H1 (cell line): ENCODE data around the gene KLF13. TPM values are rescaled to one million over a fixed set of nuclear protein-coding genes. Genes with fewer than 3 reads are reported as not detected.
A peak's percentile ranks its signal among the peaks of the same experiment; 100 is the strongest.

ENCODE experiments used
- CTCF ChIA-PET: fragments of 300-600 bp; sonication (Branson Sonifier 250); formaldehyde crosslinking; loops from one replicate; lab custom pipeline; 2021; ENCODE audit not compliant: partially characterized antibody; lab: Charles Lee
- POLR2A ChIA-PET: fragments of 300-600 bp; sonication (Branson Sonifier 250); formaldehyde crosslinking; loops from one replicate; lab custom pipeline; 2021; ENCODE audit warnings: inconsistent platforms; ENCODE audit not compliant: partially characterized antibody; lab: Charles Lee
- DNase-seq, 2 experiments: peaks; one replicate each; pipeline versions ENCODE4 v3.0.0 to v3.0.0-alpha.2; 2010 to 2022; ENCODE audit warnings: low spot score in 2 of 2, low read depth in 1 of 2, mixed read lengths in 1 of 2
- FAIRE-seq: peaks from 2 replicates; lab custom pipeline; 2011; peaks lifted over from hg19 to GRCh38; lab: Jason Lieb, UNC
- H2AFZ ChIP-seq: 2 replicates; pipeline ENCODE4 v1.8.1; 2012; ENCODE audit warnings: low read length, inconsistent platforms
- H2AK5ac ChIP-seq: 2 replicates; pipeline ENCODE4 v1.6.1; 2013; ENCODE audit warnings: low read depth, low read length
- H2BK120ac ChIP-seq: replicated peaks from 2 replicates; pipeline ENCODE3; 2013; ENCODE audit warnings: low read depth, low read length, inconsistent platforms
- H2BK12ac ChIP-seq: 2 replicates; pipeline ENCODE4 v1.6.1; 2013; ENCODE audit warnings: low read depth, low read length
- H2BK15ac ChIP-seq: 2 replicates; pipeline ENCODE4 v1.6.1; 2013; ENCODE audit warnings: low read length
- H2BK20ac ChIP-seq: 2 replicates; pipeline ENCODE4 v1.6.1; 2013; ENCODE audit warnings: low read length
- H2BK5ac ChIP-seq: 2 replicates; pipeline ENCODE4 v1.6.1; 2013; ENCODE audit warnings: low read depth, low read length
- H3K14ac ChIP-seq: 2 replicates; pipeline ENCODE4 v1.6.1; 2013; ENCODE audit warnings: inconsistent platforms; ENCODE audit not compliant: insufficient read length
- H3K18ac ChIP-seq: 2 replicates; pipeline ENCODE4 v1.6.1; 2013; ENCODE audit warnings: low read length; ENCODE audit errors: extremely low read depth
- H3K23ac ChIP-seq: 2 replicates; pipeline ENCODE4 v1.6.1; 2013; ENCODE audit warnings: inconsistent platforms; ENCODE audit not compliant: insufficient read length
- H3K23me2 ChIP-seq: 2 replicates; pipeline ENCODE4 v1.6.1; 2013; ENCODE audit warnings: low read depth, low read length
- H3K27ac ChIP-seq: 2 replicates; pipeline ENCODE4 v1.6.1; 2011; ENCODE audit warnings: low read depth, low read length, inconsistent platforms
- H3K27me3 ChIP-seq, 4 experiments: replicated peaks in 1 of 4; 1 replicate in 1 of 4; 2 replicates in 3 of 4; pipeline versions ENCODE4 v1.6.1 to v1.8.1; 2011 to 2013; ENCODE audit warnings: low read length in 3 of 4, mild to moderate bottlenecking in 3 of 4, inconsistent platforms in 2 of 4, mixed read lengths in 2 of 4, moderate library complexity in 1 of 4; ENCODE audit not compliant: control insufficient read depth in 3 of 4, insufficient read depth in 3 of 4; ENCODE audit errors: extremely low read depth in 1 of 4
- H3K36me3 ChIP-seq, 4 experiments: 2 replicates each; pipeline versions ENCODE4 v1.6.1 to v1.8.1; 2011 to 2013; ENCODE audit warnings: mild to moderate bottlenecking in 4 of 4, low read length in 3 of 4, moderate library complexity in 2 of 4, control low read depth in 1 of 4, inconsistent platforms in 1 of 4; ENCODE audit not compliant: insufficient read depth in 4 of 4, control insufficient read depth in 2 of 4
- H3K4ac ChIP-seq: replicated peaks from 2 replicates; pipeline ENCODE3; 2013; ENCODE audit warnings: low read length, low read depth, mixed read lengths, inconsistent platforms; ENCODE audit not compliant: insufficient read length
- H3K4me1 ChIP-seq, 4 experiments: replicated peaks in 1 of 4; 1 replicate in 1 of 4; 2 replicates in 3 of 4; pipeline versions ENCODE4 v1.6.1 to v1.8.1; 2011 to 2013; ENCODE audit warnings: low read length in 3 of 4, inconsistent platforms in 2 of 4, mixed read lengths in 1 of 4; ENCODE audit not compliant: insufficient read depth in 4 of 4, control insufficient read depth in 3 of 4
- H3K4me2 ChIP-seq, 2 experiments: 2 replicates each; pipeline versions ENCODE4 v1.6.1 to v1.8.1; 2011 to 2013; ENCODE audit warnings: low read depth in 2 of 2, low read length in 2 of 2, control low read depth in 1 of 2, inconsistent platforms in 1 of 2, mild to moderate bottlenecking in 1 of 2; ENCODE audit not compliant: insufficient read depth in 1 of 2
- H3K4me3 ChIP-seq, 4 experiments: fragments of 200-600, 300-600 bp in 1 of 4; sonication (generic), shearing (Covaris generic), sonication (Bioruptor Twin) in 1 of 4; 2 replicates each; pipeline versions ENCODE4 v1.5.1 to v1.8.1; 2011 to 2016; ENCODE audit warnings: low read length in 4 of 4, low read depth in 3 of 4, control low read depth in 2 of 4, inconsistent platforms in 2 of 4, mild to moderate bottlenecking in 2 of 4, mixed read lengths in 1 of 4, moderate library complexity in 1 of 4; ENCODE audit not compliant: insufficient read depth in 2 of 4; ENCODE audit errors: extremely low read depth in 1 of 4
- H3K56ac ChIP-seq: replicated peaks from 2 replicates; pipeline ENCODE3; 2013; ENCODE audit warnings: low read depth, mild to moderate bottlenecking, mixed read lengths, low read length, inconsistent platforms; ENCODE audit not compliant: insufficient read length
- H3K79me1 ChIP-seq: 2 replicates; pipeline ENCODE4 v1.6.1; 2013; ENCODE audit warnings: low read depth, low read length, control low read depth
- H3K79me2 ChIP-seq, 2 experiments: 2 replicates each; pipeline versions ENCODE4 v1.6.1 to v1.8.1; 2012 to 2013; ENCODE audit warnings: low read length in 2 of 2, mild to moderate bottlenecking in 2 of 2, inconsistent platforms in 1 of 2; ENCODE audit not compliant: insufficient read depth in 2 of 2, control insufficient read depth in 1 of 2
- H3K9ac ChIP-seq, 4 experiments: replicated peaks in 1 of 4; 1 replicate in 1 of 4; 2 replicates in 3 of 4; pipeline versions ENCODE4 v1.6.1 to v1.8.1; 2011 to 2013; ENCODE audit warnings: low read depth in 3 of 4, low read length in 3 of 4, control low read depth in 2 of 4, mild to moderate bottlenecking in 2 of 4, moderate library complexity in 2 of 4, inconsistent platforms in 1 of 4; ENCODE audit errors: extremely low read depth in 1 of 4
- H3K9me3 ChIP-seq, 2 experiments: 2 replicates each; pipeline versions ENCODE4 v1.6.1 to v1.8.1; 2012 to 2013; ENCODE audit warnings: mild to moderate bottlenecking in 2 of 2, moderate library complexity in 2 of 2, control low read depth in 1 of 2, inconsistent platforms in 1 of 2, low read depth in 1 of 2, low read length in 1 of 2, mixed read lengths in 1 of 2; ENCODE audit not compliant: insufficient read depth in 2 of 2
- H4K20me1 ChIP-seq, 2 experiments: replicated peaks in 1 of 2; 2 replicates each; pipeline versions ENCODE3 to v1.8.1; 2011 to 2013; ENCODE audit warnings: inconsistent platforms in 2 of 2, low read length in 2 of 2, mild to moderate bottlenecking in 1 of 2; ENCODE audit not compliant: insufficient read depth in 2 of 2, control insufficient read depth in 1 of 2
- H4K5ac ChIP-seq: 2 replicates; pipeline ENCODE4 v1.6.1; 2013; ENCODE audit warnings: low read length, low read depth, mixed read lengths, inconsistent platforms; ENCODE audit not compliant: insufficient read length
- H4K8ac ChIP-seq: 2 replicates; pipeline ENCODE4 v1.8.0; 2013; ENCODE audit warnings: mild to moderate bottlenecking, moderate library complexity, low read length, inconsistent platforms; ENCODE audit not compliant: insufficient read depth; ENCODE audit errors: extremely low read depth
- H4K91ac ChIP-seq: replicated peaks from 2 replicates; pipeline ENCODE3; 2013; ENCODE audit warnings: low read length, mixed read lengths, inconsistent platforms; ENCODE audit not compliant: insufficient read length
- CBX8 ChIP-seq: fragments of 300-800, 300-1000 bp; sonication (generic); IDR thresholded peaks from 2 replicates; pipeline ENCODE4 v1.7.1; 2016; ENCODE audit warnings: low read depth, low read length, borderline replicate concordance
- MAFK ChIP-seq: IDR thresholded peaks from 2 replicates; pipeline ENCODE4 v1.6.1; 2012; ENCODE audit warnings: low read depth, mild to moderate bottlenecking, improper control_type of control experiment, low read length
- MAX ChIP-seq: IDR thresholded peaks from 2 replicates; pipeline ENCODE4 v1.6.1; 2012; ENCODE audit warnings: inconsistent platforms
- SAP30 ChIP-seq: fragments of 300-600 bp; sonication (generic); IDR thresholded peaks from 2 replicates; pipeline ENCODE4 v1.7.1; 2012; ENCODE audit warnings: low read length, moderate library complexity, mild to moderate bottlenecking, inconsistent platforms; ENCODE audit not compliant: insufficient read depth, insufficient replicate concordance
- SP1 ChIP-seq: IDR thresholded peaks from 2 replicates; pipeline ENCODE4 v1.6.1; 2011; ENCODE audit warnings: low read depth, low read length
- WGBS, 2 experiments: shearing (Covaris generic) in 1 of 2; methylation state at CpG; one replicate each; pipeline versions ENCODE4 v1.1.6 to v1.1.7; 2013 to 2015; ENCODE audit warnings: low lambda C conversion rate in 2 of 2, mixed read lengths in 2 of 2, inconsistent platforms in 1 of 2, low coverage in 1 of 2, missing lambda C conversion rate in 1 of 2; ENCODE audit not compliant: insufficient replicate concordance in 2 of 2, insufficient coverage in 1 of 2, insufficient read length in 1 of 2; ENCODE audit errors: extremely low coverage in 1 of 2, missing lambda C conversion rate in 1 of 2; 5-methylcytosine and 5-hydroxymethylcytosine counted together
- polyA plus RNA-seq, 7 experiments: library from polyadenylated mRNA; depleted of rRNA in 3 of 7; stranded (reverse) in 5 of 7; unstranded in 2 of 7; fragments of >200 nt in 5 of 7; fragments of 200-250 nt in 2 of 7; gene quantifications; 1 replicate in 5 of 7; 2 replicates in 1 of 7; 4 replicates in 1 of 7; pipeline versions ENCODE4 v1.2.1 to v1.2.3, GENCODE V29; 2011 to 2013; ENCODE audit warnings: missing spikeins in 2 of 7, mixed read lengths in 2 of 7
- total RNA-seq: library from RNA; stranded (reverse); fragmentation: NEBNext Ultra II Directional; extraction: Animal tissue kit (Norgen Biotek cat#: 25700); gene quantifications from 2 replicates; pipeline ENCODE4 v1.2.1, GENCODE V29; 2021

Gene KLF13
- total and polyA plus RNA-seq, 2 of the 8 experiments (the other 6 are each of a cell fraction or from before 2014, with no cell fraction given) = 18.3 to 33.4 TPM

- FAIRE-seq (no peak), DNase-seq (peak in 1 of 2 experiments; percentile 73)
- no peak overlapping the region for H3K9ac ChIP-seq
- H4K91ac ChIP-seq = no peak overlapping the region
- no peak overlapping the region for H3K23ac ChIP-seq
- 3% methylated on average over 12 of the region's 29 CpGs; no CpG with 5 or more reads in 1 of the 2 experiments for WGBS, 2 experiments
- ChIA-PET CTCF (interaction anchor here (0.7 to 1.5 kb wide), 7 partner anchors 13 to 159 kb away, joined by 3 to 5 read pairs (median 4); no protein-coding TSS in a partner anchor), POLR2A (interaction anchor here (0.7 to 1.1 kb wide), 5 partner anchors 23 to 66 kb away, joined by 3 to 7 read pairs (median 3); no protein-coding TSS in a partner anchor)
- H3K4me1 ChIP-seq = peaks cover 3 to 18% (median 10%) of the 10 kb centered on the region in 4 experiments
- no peak overlapping the region for H3K27ac ChIP-seq
- TF ChIP-seq MAX = peak; percentile 78
- TF ChIP-seq MAFK = no peak
- TF ChIP-seq SAP30 = peak; percentile 87
- no peak for TF ChIP-seq SP1
- no peak for TF ChIP-seq CBX8
- H2AFZ ChIP-seq = no peak overlapping the region
- peaks cover 27 to 28% of the 10 kb centered on the region in 2 experiments for H4K20me1 ChIP-seq
- H3K36me3 ChIP-seq = no peaks in the 10 kb centered on the region
- H3K56ac ChIP-seq = no peak overlapping the region
- H2BK15ac ChIP-seq = no peak overlapping the region
- peaks cover 12 to 47% of the 10 kb centered on the region in 2 experiments for H3K79me2 ChIP-seq
- H2BK120ac ChIP-seq = no peak overlapping the region
- H3K23me2 ChIP-seq = peaks cover 15% of the 10 kb centered on the region; the same call in 1 of the 2 replicates
- no peak overlapping the region for H4K5ac ChIP-seq
- no peak overlapping the region for H2BK5ac ChIP-seq
- no peak overlapping the region for H2BK12ac ChIP-seq
- peak overlapping the region; percentile 57 to 83 (median 71) for H3K4me3 ChIP-seq
- peak overlapping the region; percentile 36; the same call in 1 of the 2 replicates for H4K8ac ChIP-seq
- no peak overlapping the region for H3K4ac ChIP-seq
- H3K79me1 ChIP-seq = peaks cover 16% of the 10 kb centered on the region
- no peak overlapping the region for H3K14ac ChIP-seq
- H3K18ac ChIP-seq = no peak overlapping the region; the same call in 1 of the 2 replicates
- no peak overlapping the region for H2BK20ac ChIP-seq
- H2AK5ac ChIP-seq = no peak overlapping the region
- no peaks in the 10 kb centered on the region for H3K9me3 ChIP-seq
- H3K27me3 ChIP-seq = peaks cover 0 to 7% (median 3%) of the 10 kb centered on the region in 4 experiments; a peak in 3 of 7 replicates
- H3K4me2 ChIP-seq = peak overlapping the region; percentile 73 to 80
Measured at GRCh38 chr15:31328969-31329639, 2.5 kb downstream of the KLF13 start.
